Measurements from ENCODE around the gene GRID2. TPM values are rescaled to one million over a fixed set of nuclear protein-coding genes. Genes with fewer than 3 reads are reported as not detected.

GRID2 gene
- total RNA-seq, 1 donor from 2014 or later = 1.3 TPM

- Mint-ChIP-seq H3K4me3 (no peak overlapping the region), H3K27ac (ENCODE audit: unreplicated experiment) (no peak overlapping the region), H3K27me3 (ENCODE audit: low read depth) (no peaks in the 10 kb centered on the region), H3K4me1 (peaks cover 11% of the 10 kb centered on the region), H3K36me3 (ENCODE audit: low read depth) (no peaks in the 10 kb centered on the region), H3K9me3 (peaks cover 9% of the 10 kb centered on the region)
- TF ChIP-seq CTCF (conservative IDR thresholded peaks at IDR 0.05) = no peak
- no peak for DNase-seq (ENCODE audit: low read depth, low spot score)
These were observed 658.1 kb downstream of the GRID2 start for GRCh38 chr4:92961881-92962280.

GRCh38 chr4:92962831-92963230 lies 659.1 kb downstream of the GRID2 start:
- no peaks in the 10 kb centered on the region for H3K36me3 Mint-ChIP-seq (ENCODE audit: low read depth)
- peaks cover 11% of the 10 kb centered on the region for H3K4me1 Mint-ChIP-seq
- no peaks in the 10 kb centered on the region for H3K27me3 Mint-ChIP-seq (ENCODE audit: low read depth)
- no peak overlapping the region for H3K4me3 Mint-ChIP-seq
- no peak overlapping the region for H3K27ac Mint-ChIP-seq (ENCODE audit: unreplicated experiment)
- peaks cover 9% of the 10 kb centered on the region for H3K9me3 Mint-ChIP-seq
- DNase-seq (ENCODE audit: low read depth, low spot score) = no peak
- TF ChIP-seq CTCF (conservative IDR thresholded peaks at IDR 0.05) = no peak

- TF ChIP-seq CTCF (conservative IDR thresholded peaks at IDR 0.05) = no peak
- no peaks in the 10 kb centered on the region for H3K36me3 Mint-ChIP-seq (ENCODE audit: low read depth)
- no peak overlapping the region for H3K4me3 Mint-ChIP-seq
- H3K27me3 Mint-ChIP-seq (ENCODE audit: low read depth) = no peaks in the 10 kb centered on the region
- peaks cover 12% of the 10 kb centered on the region for H3K9me3 Mint-ChIP-seq
- DNase-seq (ENCODE audit: low read depth, low spot score) = no peak
- H3K4me1 Mint-ChIP-seq = peaks cover 11% of the 10 kb centered on the region
- no peak overlapping the region for H3K27ac Mint-ChIP-seq (ENCODE audit: unreplicated experiment)
These were observed 664.8 kb downstream of the GRID2 start for GRCh38 chr4:92968556-92968955.

- no peaks in the 10 kb centered on the region for H3K27me3 Mint-ChIP-seq (ENCODE audit: low read depth)
- no peak overlapping the region for H3K4me3 Mint-ChIP-seq
- DNase-seq (ENCODE audit: low read depth, low spot score) = no peak
- TF ChIP-seq CTCF (conservative IDR thresholded peaks at IDR 0.05) = no peak
- peaks cover 12% of the 10 kb centered on the region for H3K9me3 Mint-ChIP-seq
- peaks cover 10% of the 10 kb centered on the region for H3K4me1 Mint-ChIP-seq
- H3K36me3 Mint-ChIP-seq (ENCODE audit: low read depth) = no peaks in the 10 kb centered on the region
- no peak overlapping the region for H3K27ac Mint-ChIP-seq (ENCODE audit: unreplicated experiment)
These were observed 665.2 kb downstream of the GRID2 start for GRCh38 chr4:92968996-92969395.

GRCh38 chr4:92969650-92970379 lies 666.0 kb downstream of the GRID2 start:
- Mint-ChIP-seq H3K27ac (ENCODE audit: unreplicated experiment) (no peak overlapping the region), H3K36me3 (ENCODE audit: low read depth) (no peaks in the 10 kb centered on the region), H3K27me3 (ENCODE audit: low read depth) (no peaks in the 10 kb centered on the region), H3K4me1 (peaks cover 3% of the 10 kb centered on the region), H3K4me3 (no peak overlapping the region), H3K9me3 (peaks cover 12% of the 10 kb centered on the region)
- no peak for DNase-seq (ENCODE audit: low read depth, low spot score)
- TF ChIP-seq CTCF (conservative IDR thresholded peaks at IDR 0.05) = no peak

All from neural crest cell (in vitro differentiated cells).